ENCODE measurements around the gene NDUFB4.

- TF ChIP-seq CTCF (IDR thresholded peaks at IDR 0.05) (no peak), POLR2A (IDR thresholded peaks at IDR 0.05) (no peak)
Observed at GRCh38 chr3:120557115-120557514, 39.0 kb upstream of the NDUFB4 start.
